HepG2 (cell line): ENCODE measurements around the gene GNRH2. TPM values are rescaled to one million over a fixed set of nuclear protein-coding genes. Genes with fewer than 3 reads are reported as not detected.
A peak's percentile ranks its signal among the peaks of the same experiment; 100 is the strongest.

ENCODE experiments used
- ELF3 ChIP-seq: IDR thresholded peaks from 2 replicates; pipeline ENCODE4 v1.6.1; 2016; ENCODE audit warnings: missing genetic modification reagents, missing compliant biosample characterization
- FOXA1 ChIP-seq, 2 experiments: fragments of 450-650 bp in 1 of 2; sonication (generic) in 1 of 2; formaldehyde crosslinking in 1 of 2; IDR thresholded peaks; 2 replicates each; pipeline versions ENCODE4 v1.4.0 to v1.6.1; 2016 to 2020; ENCODE audit warnings: missing genetic modification reagents in 1 of 2
- ISL2 ChIP-seq: sonication (generic); formaldehyde crosslinking; IDR thresholded peaks from 2 replicates; pipeline ENCODE4 v1.5.0; 2020; ENCODE audit warnings: missing genetic modification reagents
- PAX8 ChIP-seq: sonication (generic); formaldehyde crosslinking; IDR thresholded peaks from 2 replicates; pipeline ENCODE4 v1.8.0; 2022; ENCODE audit warnings: mild to moderate bottlenecking, missing genetic modification reagents, borderline replicate concordance
- PHF20 ChIP-seq: sonication (generic); formaldehyde crosslinking; IDR thresholded peaks from 2 replicates; pipeline ENCODE4 v1.5.0; 2020; ENCODE audit warnings: mild to moderate bottlenecking, missing genetic modification reagents
- SMARCE1 ChIP-seq: fragments of 450-650 bp; IDR thresholded peaks from 2 replicates; pipeline ENCODE4 v1.6.1; 2017; ENCODE audit warnings: borderline replicate concordance
- SMC3 ChIP-seq: IDR thresholded peaks from 2 replicates; pipeline ENCODE4 v1.6.1; 2011; ENCODE audit warnings: low read length, improper control_type of control experiment
- ZNF292 ChIP-seq: sonication (generic); formaldehyde crosslinking; IDR thresholded peaks from 2 replicates; pipeline ENCODE4 v1.8.1; 2022; ENCODE audit warnings: mild to moderate bottlenecking, low read depth, missing genetic modification reagents, borderline replicate concordance
- ZNF616 ChIP-seq: sonication (generic); formaldehyde crosslinking; IDR thresholded peaks from 2 replicates; pipeline ENCODE4 v1.5.0; 2020; ENCODE audit warnings: low read depth, mild to moderate bottlenecking, missing genetic modification reagents
- ZNF652 ChIP-seq: IDR thresholded peaks from 2 replicates; pipeline ENCODE4 v1.6.1; 2016; ENCODE audit warnings: low read depth, borderline replicate concordance
- ZNF746 ChIP-seq: sonication (generic); formaldehyde crosslinking; IDR thresholded peaks from 2 replicates; pipeline ENCODE4 v1.8.0; 2022; ENCODE audit warnings: mild to moderate bottlenecking, missing genetic modification reagents
- ZNF780A ChIP-seq: sonication (generic); formaldehyde crosslinking; IDR thresholded peaks from 2 replicates; pipeline ENCODE4 v1.8.0; 2022; ENCODE audit warnings: mild to moderate bottlenecking, missing genetic modification reagents, moderate library complexity
- polyA plus RNA-seq, 8 experiments: library from polyadenylated mRNA; depleted of rRNA in 3 of 8; stranded (reverse) in 7 of 8; unstranded in 1 of 8; fragments of >200 nt; fragmentation: Illumina TruSeq in 4 of 8; extraction: Trizol in 4 of 8; gene quantifications; 2 replicates each; pipeline versions ENCODE4 v1.2.1 to v1.2.3, GENCODE V29; 2011 to 2016; ENCODE audit warnings: low read depth in 4 of 8, missing spikeins in 1 of 8, mixed read lengths in 1 of 8; ENCODE audit not compliant: insufficient read depth in 1 of 8
- total RNA-seq, 5 experiments: library from RNA; depleted of rRNA; stranded (reverse); fragments of >200 nt; fragmentation: Illumina TruSeq; extraction: Trizol; gene quantifications; 2 replicates each; pipeline ENCODE4 v1.2.3, GENCODE V29; 2016; ENCODE audit warnings: low read depth in 1 of 5
- TF ChIP-seq, protein P1 (sequence below): sonication (generic); formaldehyde crosslinking; IDR thresholded peaks from 2 replicates; pipeline ENCODE4 v1.5.0; 2020; ENCODE audit warnings: missing genetic modification reagents
- TF ChIP-seq, protein P2 (sequence below): sonication (generic); formaldehyde crosslinking; IDR thresholded peaks from 2 replicates; pipeline ENCODE4 v1.9.0; 2021; ENCODE audit warnings: mild to moderate bottlenecking, missing genetic modification reagents
- TF ChIP-seq, protein P3 (sequence below): IDR thresholded peaks from 2 replicates; pipeline ENCODE4 v1.6.1; 2016; ENCODE audit warnings: low read depth, control low read depth
- TF ChIP-seq, protein P4 (sequence below): sonication (generic); formaldehyde crosslinking; IDR thresholded peaks from 2 replicates; pipeline ENCODE4 v1.4.0; 2020; ENCODE audit warnings: mild to moderate bottlenecking, missing genetic modification reagents

The GNRH2 gene
- total and polyA plus RNA-seq, 2 of the 13 experiments (the other 11 are each of a cell fraction or from before 2014, with no cell fraction given), result 0.28 TPM; not detected in 1

DNA sequence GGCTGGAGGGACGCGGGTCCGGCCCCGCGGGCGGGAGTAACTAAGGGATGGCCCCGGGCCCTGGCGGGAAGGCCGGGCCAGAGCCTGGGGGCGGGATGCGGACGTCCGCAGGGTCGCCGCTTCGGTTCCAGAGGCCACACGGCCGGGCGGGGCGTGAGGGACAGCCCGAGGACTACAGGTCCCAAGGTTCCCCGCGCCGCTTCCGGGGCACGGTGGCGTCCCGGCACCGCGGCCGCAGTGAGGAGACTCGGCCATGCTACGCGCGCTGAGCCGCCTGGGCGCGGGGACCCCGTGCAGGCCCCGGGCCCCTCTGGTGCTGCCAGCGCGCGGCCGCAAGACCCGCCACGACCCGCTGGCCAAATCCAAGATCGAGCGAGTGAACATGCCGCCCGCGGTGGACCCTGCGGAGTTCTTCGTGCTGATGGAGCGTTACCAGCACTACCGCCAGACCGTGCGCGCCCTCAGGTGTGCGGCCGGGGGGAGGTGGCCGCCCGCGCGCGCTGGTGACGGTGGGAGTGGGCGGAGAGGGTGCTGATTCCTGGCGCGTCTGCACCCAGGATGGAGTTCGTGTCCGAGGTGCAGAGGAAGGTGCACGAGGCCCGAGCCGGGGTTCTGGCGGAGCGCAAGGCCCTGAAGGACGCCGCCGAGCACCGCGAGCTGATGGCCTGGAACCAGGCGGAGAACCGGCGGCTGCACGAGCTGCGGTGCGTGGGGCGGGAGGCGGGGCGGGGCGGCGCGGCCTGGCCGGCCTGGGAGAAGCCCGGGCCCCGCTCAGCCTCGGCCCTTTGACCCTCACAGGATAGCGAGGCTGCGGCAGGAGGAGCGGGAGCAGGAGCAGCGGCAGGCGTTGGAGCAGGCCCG is 2.6 kb downstream of the GNRH2 start, which contains the start of gene MRPS26 (continued):
- TF ChIP-seq FOXA1 (IDR thresholded peaks at IDR 0.05), result no peak
- peak; percentile 45; the same call in 1 of the 2 replicates for TF ChIP-seq FOXA1 (CRISPR knock-in tag; IDR thresholded peaks at IDR 0.05)
- TF ChIP-seq ZNF292, result no peak
- TF ChIP-seq, protein P1, sequence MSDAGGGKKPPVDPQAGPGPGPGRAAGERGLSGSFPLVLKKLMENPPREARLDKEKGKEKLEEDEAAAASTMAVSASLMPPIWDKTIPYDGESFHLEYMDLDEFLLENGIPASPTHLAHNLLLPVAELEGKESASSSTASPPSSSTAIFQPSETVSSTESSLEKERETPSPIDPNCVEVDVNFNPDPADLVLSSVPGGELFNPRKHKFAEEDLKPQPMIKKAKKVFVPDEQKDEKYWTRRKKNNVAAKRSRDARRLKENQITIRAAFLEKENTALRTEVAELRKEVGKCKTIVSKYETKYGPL (CRISPR knock-in tag), result peak; percentile 4; the same call in 1 of the 2 replicates
- 0 out of 2 replicates have a peak, but pooled peaks have one; percentile 21 for TF ChIP-seq ZNF616 (CRISPR knock-in tag)
- TF ChIP-seq PHF20 (CRISPR knock-in tag), result peak; percentile 86
- no peak for TF ChIP-seq SMARCE1
- TF ChIP-seq, protein P2, sequence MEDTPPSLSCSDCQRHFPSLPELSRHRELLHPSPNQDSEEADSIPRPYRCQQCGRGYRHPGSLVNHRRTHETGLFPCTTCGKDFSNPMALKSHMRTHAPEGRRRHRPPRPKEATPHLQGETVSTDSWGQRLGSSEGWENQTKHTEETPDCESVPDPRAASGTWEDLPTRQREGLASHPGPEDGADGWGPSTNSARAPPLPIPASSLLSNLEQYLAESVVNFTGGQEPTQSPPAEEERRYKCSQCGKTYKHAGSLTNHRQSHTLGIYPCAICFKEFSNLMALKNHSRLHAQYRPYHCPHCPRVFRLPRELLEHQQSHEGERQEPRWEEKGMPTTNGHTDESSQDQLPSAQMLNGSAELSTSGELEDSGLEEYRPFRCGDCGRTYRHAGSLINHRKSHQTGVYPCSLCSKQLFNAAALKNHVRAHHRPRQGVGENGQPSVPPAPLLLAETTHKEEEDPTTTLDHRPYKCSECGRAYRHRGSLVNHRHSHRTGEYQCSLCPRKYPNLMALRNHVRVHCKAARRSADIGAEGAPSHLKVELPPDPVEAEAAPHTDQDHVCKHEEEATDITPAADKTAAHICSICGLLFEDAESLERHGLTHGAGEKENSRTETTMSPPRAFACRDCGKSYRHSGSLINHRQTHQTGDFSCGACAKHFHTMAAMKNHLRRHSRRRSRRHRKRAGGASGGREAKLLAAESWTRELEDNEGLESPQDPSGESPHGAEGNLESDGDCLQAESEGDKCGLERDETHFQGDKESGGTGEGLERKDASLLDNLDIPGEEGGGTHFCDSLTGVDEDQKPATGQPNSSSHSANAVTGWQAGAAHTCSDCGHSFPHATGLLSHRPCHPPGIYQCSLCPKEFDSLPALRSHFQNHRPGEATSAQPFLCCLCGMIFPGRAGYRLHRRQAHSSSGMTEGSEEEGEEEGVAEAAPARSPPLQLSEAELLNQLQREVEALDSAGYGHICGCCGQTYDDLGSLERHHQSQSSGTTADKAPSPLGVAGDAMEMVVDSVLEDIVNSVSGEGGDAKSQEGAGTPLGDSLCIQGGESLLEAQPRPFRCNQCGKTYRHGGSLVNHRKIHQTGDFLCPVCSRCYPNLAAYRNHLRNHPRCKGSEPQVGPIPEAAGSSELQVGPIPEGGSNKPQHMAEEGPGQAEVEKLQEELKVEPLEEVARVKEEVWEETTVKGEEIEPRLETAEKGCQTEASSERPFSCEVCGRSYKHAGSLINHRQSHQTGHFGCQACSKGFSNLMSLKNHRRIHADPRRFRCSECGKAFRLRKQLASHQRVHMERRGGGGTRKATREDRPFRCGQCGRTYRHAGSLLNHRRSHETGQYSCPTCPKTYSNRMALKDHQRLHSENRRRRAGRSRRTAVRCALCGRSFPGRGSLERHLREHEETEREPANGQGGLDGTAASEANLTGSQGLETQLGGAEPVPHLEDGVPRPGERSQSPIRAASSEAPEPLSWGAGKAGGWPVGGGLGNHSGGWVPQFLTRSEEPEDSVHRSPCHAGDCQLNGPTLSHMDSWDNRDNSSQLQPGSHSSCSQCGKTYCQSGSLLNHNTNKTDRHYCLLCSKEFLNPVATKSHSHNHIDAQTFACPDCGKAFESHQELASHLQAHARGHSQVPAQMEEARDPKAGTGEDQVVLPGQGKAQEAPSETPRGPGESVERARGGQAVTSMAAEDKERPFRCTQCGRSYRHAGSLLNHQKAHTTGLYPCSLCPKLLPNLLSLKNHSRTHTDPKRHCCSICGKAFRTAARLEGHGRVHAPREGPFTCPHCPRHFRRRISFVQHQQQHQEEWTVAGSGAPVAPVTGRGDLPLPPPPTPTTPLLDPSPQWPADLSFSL (CRISPR knock-in tag), result no peak
- TF ChIP-seq ZNF780A (CRISPR knock-in tag), result peak; percentile 98
- no peak; the same call in 1 of the 2 replicates for TF ChIP-seq ZNF652 (CRISPR knock-in tag)
- no peak; the same call in 1 of the 2 replicates for TF ChIP-seq SMC3
- TF ChIP-seq ELF3 (CRISPR knock-in tag), result peak; percentile 82
- no peak; the same call in 1 of the 2 replicates for TF ChIP-seq ISL2 (CRISPR knock-in tag)
- TF ChIP-seq, protein P3, sequence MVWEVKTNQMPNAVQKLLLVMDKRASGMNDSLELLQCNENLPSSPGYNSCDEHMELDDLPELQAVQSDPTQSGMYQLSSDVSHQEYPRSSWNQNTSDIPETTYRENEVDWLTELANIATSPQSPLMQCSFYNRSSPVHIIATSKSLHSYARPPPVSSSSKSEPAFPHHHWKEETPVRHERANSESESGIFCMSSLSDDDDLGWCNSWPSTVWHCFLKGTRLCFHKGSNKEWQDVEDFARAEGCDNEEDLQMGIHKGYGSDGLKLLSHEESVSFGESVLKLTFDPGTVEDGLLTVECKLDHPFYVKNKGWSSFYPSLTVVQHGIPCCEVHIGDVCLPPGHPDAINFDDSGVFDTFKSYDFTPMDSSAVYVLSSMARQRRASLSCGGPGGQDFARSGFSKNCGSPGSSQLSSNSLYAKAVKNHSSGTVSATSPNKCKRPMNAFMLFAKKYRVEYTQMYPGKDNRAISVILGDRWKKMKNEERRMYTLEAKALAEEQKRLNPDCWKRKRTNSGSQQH, result peak; percentile 88
- TF ChIP-seq, protein P4, sequence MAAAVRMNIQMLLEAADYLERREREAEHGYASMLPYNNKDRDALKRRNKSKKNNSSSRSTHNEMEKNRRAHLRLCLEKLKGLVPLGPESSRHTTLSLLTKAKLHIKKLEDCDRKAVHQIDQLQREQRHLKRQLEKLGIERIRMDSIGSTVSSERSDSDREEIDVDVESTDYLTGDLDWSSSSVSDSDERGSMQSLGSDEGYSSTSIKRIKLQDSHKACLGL, result peak; percentile 96
- TF ChIP-seq ZNF746 (CRISPR knock-in tag), result peak; percentile 80; the same call in 1 of the 2 replicates
- no peak; the same call in none of the 2 replicates for TF ChIP-seq PAX8 (CRISPR knock-in tag)
